WTC11 (cell line): ENCODE measurements around the gene TMEFF1. TPM values are rescaled to one million over a fixed set of nuclear protein-coding genes. Genes with fewer than 3 reads are reported as not detected.

Source experiments
- ATAC-seq: fragments of 200-7000 bp; cut with Tn5 transposase; 2 replicates; pipeline ENCODE4 v1.10.0; 2021; ENCODE audit warnings: mild to moderate bottlenecking, moderate library complexity
- CTCF ChIA-PET: fragments of 300-600 bp; sonication (Branson Sonifier 250); formaldehyde crosslinking; loops from one replicate; lab custom pipeline; 2021; ENCODE audit warnings: antibody characterized with exemption; lab: Charles Lee
- POLR2A ChIA-PET: fragments of 350-600 bp; sonication (Branson Sonifier 250); formaldehyde crosslinking; loops from one replicate; lab custom pipeline; 2021; ENCODE audit warnings: antibody characterized with exemption; lab: Charles Lee
- DNase-seq: peaks from one replicate; pipeline ENCODE4 v3.0.0; 2021; ENCODE audit warnings: low spot score
- H3K27ac Mint-ChIP-seq: 2 replicates; pipeline ENCODE4 v1.8.0; 2021; ENCODE audit warnings: mixed read lengths
- H3K27me3 Mint-ChIP-seq: 2 replicates; pipeline ENCODE4 v1.8.0; 2021; ENCODE audit warnings: low read depth, mild to moderate bottlenecking, moderate library complexity, mixed read lengths
- H3K36me3 Mint-ChIP-seq: 2 replicates; pipeline ENCODE4 v1.8.0; 2021; ENCODE audit warnings: mixed read lengths
- H3K4me1 Mint-ChIP-seq: 2 replicates; pipeline ENCODE4 v1.8.0; 2022; ENCODE audit warnings: mixed read lengths
- H3K4me3 Mint-ChIP-seq: 2 replicates; pipeline ENCODE4 v1.8.0; 2021; ENCODE audit warnings: mild to moderate bottlenecking, moderate library complexity, mixed read lengths
- H3K9me3 Mint-ChIP-seq: 2 replicates; pipeline ENCODE4 v1.8.0; 2021; ENCODE audit warnings: mixed read lengths
- ATF1 ChIP-seq: sonication (generic); formaldehyde crosslinking; IDR thresholded peaks from 2 replicates; pipeline ENCODE4 v1.8.1; 2023; ENCODE audit warnings: mild to moderate bottlenecking, moderate library complexity, missing genetic modification reagents
- FOXK1 ChIP-seq: sonication (generic); formaldehyde crosslinking; IDR thresholded peaks from 2 replicates; pipeline ENCODE4 v1.8.0; 2022; ENCODE audit warnings: mild to moderate bottlenecking, moderate library complexity, missing genetic modification reagents
- MAX ChIP-seq: sonication (generic); formaldehyde crosslinking; IDR thresholded peaks from 2 replicates; pipeline ENCODE4 v1.8.0; 2022; ENCODE audit warnings: mild to moderate bottlenecking, missing genetic modification reagents
- MLX ChIP-seq: sonication (generic); formaldehyde crosslinking; IDR thresholded peaks from 2 replicates; pipeline ENCODE4 v1.8.1; 2023; ENCODE audit warnings: mild to moderate bottlenecking, missing genetic modification reagents, moderate library complexity
- TEAD1 ChIP-seq: sonication (generic); formaldehyde crosslinking; IDR thresholded peaks from 2 replicates; pipeline ENCODE4 v1.8.0; 2022; ENCODE audit warnings: mild to moderate bottlenecking, missing genetic modification reagents
- USF1 ChIP-seq: sonication (generic); formaldehyde crosslinking; IDR thresholded peaks from 2 replicates; pipeline ENCODE4 v1.8.0; 2022; ENCODE audit warnings: mild to moderate bottlenecking, missing genetic modification reagents
- USF2 ChIP-seq: sonication (generic); formaldehyde crosslinking; IDR thresholded peaks from 2 replicates; pipeline ENCODE4 v1.8.1; 2023; ENCODE audit warnings: mild to moderate bottlenecking, missing genetic modification reagents, moderate library complexity
- ZNF121 ChIP-seq: sonication (generic); formaldehyde crosslinking; IDR thresholded peaks from 2 replicates; pipeline ENCODE4 v1.8.0; 2023; ENCODE audit warnings: missing genetic modification reagents
- ZNF138 ChIP-seq: sonication (generic); formaldehyde crosslinking; conservative IDR thresholded peaks from 2 replicates; pipeline ENCODE4 v1.8.1; 2022; ENCODE audit warnings: mild to moderate bottlenecking, moderate library complexity, missing genetic modification reagents
- ZNF219 ChIP-seq: sonication (generic); formaldehyde crosslinking; IDR thresholded peaks from 2 replicates; pipeline ENCODE4 v1.8.0; 2023; ENCODE audit warnings: missing genetic modification reagents, mild to moderate bottlenecking, borderline replicate concordance
- ZNF317 ChIP-seq: sonication (generic); formaldehyde crosslinking; IDR thresholded peaks from 2 replicates; pipeline ENCODE4 v1.8.1; 2023; ENCODE audit warnings: low read depth, mild to moderate bottlenecking, moderate library complexity, missing genetic modification reagents, borderline replicate concordance
- total RNA-seq: library from RNA; stranded (reverse); gene quantifications from 3 replicates; pipeline ENCODE4 v1.2.3, GENCODE V29; 2021
- TF ChIP-seq, protein P1 (sequence below): fragments of 250-450 bp; sonication (Bioruptor Pico); IDR thresholded peaks from 2 replicates; pipeline ENCODE4 v1.8.0; 2021; ENCODE audit warnings: mild to moderate bottlenecking
- TF ChIP-seq, protein P2 (sequence below): sonication (generic); formaldehyde crosslinking; IDR thresholded peaks from 2 replicates; pipeline ENCODE4 v1.8.1; 2023; ENCODE audit warnings: mild to moderate bottlenecking, moderate library complexity, missing genetic modification reagents
- TF ChIP-seq, protein P3 (sequence below): sonication (generic); formaldehyde crosslinking; IDR thresholded peaks from 2 replicates; pipeline ENCODE4 v1.8.0; 2023; ENCODE audit warnings: mild to moderate bottlenecking, missing genetic modification reagents
- TF ChIP-seq, protein P4 (sequence below): fragments of 200-600 bp; IDR thresholded peaks from 2 replicates; pipeline ENCODE4 v1.8.0; 2022; ENCODE audit warnings: antibody characterized with exemption
- TF ChIP-seq, protein P5 (sequence below): sonication (generic); formaldehyde crosslinking; IDR thresholded peaks from 2 replicates; pipeline ENCODE4 v1.8.0; 2022; ENCODE audit warnings: mild to moderate bottlenecking, missing genetic modification reagents

Gene TMEFF1
- total RNA-seq, 1 experiment from 2014 or later = 62.7 TPM

DNA sequence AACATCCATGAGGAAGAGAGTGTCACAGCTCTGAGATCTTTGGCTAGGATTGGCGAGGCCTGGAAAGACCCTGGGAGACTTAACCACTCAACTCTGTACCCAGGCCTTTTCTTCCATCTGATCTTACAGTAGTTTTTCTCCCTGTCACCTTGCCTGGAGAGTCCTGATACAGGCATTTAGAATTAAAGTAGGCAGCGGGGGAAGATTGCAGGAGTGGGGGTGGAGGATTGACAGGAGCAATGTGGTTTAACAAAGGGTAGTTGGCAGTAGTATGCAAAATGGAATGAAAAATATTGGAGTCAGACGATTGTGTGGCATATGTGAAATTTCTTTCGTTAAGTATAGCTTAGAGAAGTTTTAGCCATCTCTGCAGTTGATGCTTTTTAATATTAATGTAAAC is 16.9 kb downstream of the TMEFF1 start:
- DNase-seq (no peak), ATAC-seq (no peak)
- POLR2A ChIA-PET = interaction anchor here (0.9 kb wide), 1 partner anchor 17 kb away, joined by 3 read pairs; the partner anchor contains the start of gene TMEFF1
- H3K4me3 Mint-ChIP-seq = no peak overlapping the region
- 0 out of 2 replicates have a peak, but pooled peaks cover 3% of the 10 kb centered on the region for H3K36me3 Mint-ChIP-seq
- H3K27me3 Mint-ChIP-seq = no peaks in the 10 kb centered on the region
- peaks cover 44% of the 10 kb centered on the region for H3K4me1 Mint-ChIP-seq
- TF ChIP-seq, protein P1, sequence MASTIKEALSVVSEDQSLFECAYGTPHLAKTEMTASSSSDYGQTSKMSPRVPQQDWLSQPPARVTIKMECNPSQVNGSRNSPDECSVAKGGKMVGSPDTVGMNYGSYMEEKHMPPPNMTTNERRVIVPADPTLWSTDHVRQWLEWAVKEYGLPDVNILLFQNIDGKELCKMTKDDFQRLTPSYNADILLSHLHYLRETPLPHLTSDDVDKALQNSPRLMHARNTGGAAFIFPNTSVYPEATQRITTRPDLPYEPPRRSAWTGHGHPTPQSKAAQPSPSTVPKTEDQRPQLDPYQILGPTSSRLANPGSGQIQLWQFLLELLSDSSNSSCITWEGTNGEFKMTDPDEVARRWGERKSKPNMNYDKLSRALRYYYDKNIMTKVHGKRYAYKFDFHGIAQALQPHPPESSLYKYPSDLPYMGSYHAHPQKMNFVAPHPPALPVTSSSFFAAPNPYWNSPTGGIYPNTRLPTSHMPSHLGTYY (CRISPR knock-in tag) = no peak
- TF ChIP-seq, protein P2, sequence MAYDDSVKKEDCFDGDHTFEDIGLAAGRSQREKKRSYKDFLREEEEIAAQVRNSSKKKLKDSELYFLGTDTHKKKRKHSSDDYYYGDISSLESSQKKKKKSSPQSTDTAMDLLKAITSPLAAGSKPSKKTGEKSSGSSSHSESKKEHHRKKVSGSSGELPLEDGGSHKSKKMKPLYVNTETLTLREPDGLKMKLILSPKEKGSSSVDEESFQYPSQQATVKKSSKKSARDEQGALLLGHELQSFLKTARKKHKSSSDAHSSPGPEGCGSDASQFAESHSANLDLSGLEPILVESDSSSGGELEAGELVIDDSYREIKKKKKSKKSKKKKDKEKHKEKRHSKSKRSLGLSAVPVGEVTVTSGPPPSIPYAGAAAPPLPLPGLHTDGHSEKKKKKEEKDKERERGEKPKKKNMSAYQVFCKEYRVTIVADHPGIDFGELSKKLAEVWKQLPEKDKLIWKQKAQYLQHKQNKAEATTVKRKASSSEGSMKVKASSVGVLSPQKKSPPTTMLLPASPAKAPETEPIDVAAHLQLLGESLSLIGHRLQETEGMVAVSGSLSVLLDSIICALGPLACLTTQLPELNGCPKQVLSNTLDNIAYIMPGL = no peak
- TF ChIP-seq, all 79 proteins: peak for 0
- CTCF ChIA-PET = no interaction called here
- Mint-ChIP-seq H3K27ac (no peak overlapping the region; the same call in 1 of the 2 replicates), H3K9me3 (no peaks in the 10 kb centered on the region)

DNA sequence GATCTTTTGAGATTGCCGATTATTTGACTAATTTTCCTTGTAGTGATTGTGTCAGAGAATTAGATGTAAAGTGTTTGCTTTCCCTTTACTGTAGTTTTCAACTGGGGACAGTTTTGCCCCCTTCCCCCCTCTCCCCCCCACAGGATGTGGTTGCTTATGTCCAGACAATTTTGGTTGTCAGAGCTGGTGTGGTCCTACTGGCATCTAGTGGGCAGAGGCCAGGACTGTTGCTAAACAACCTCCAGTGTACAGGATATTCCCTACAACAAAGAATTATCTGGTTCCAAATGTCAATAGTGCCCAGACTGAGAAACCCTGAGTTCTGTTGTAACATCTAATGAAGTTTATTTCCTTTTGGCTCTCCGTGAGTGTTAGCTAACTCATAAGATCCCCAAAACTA is 20.0 kb downstream of the TMEFF1 start:
- H3K9me3 Mint-ChIP-seq = no peaks in the 10 kb centered on the region
- no peaks in the 10 kb centered on the region for H3K27me3 Mint-ChIP-seq
- POLR2A ChIA-PET = no interaction called here
- peak overlapping the region; percentile 48 for H3K27ac Mint-ChIP-seq
- H3K36me3 Mint-ChIP-seq = no peaks in the 10 kb centered on the region
- H3K4me3 Mint-ChIP-seq = no peak overlapping the region
- CTCF ChIA-PET = interaction anchor here (1.1 to 1.5 kb wide), 2 partner anchors 13 to 56 kb away, joined by 3 to 4 read pairs; no protein-coding TSS in a partner anchor
- TF ChIP-seq TEAD1 (CRISPR knock-in tag) = no peak
- no peak for TF ChIP-seq ZNF219 (CRISPR knock-in tag)
- no peak for TF ChIP-seq ATF1
- no peak for TF ChIP-seq USF1 (CRISPR knock-in tag)
- TF ChIP-seq MAX (CRISPR knock-in tag) = no peak
- TF ChIP-seq, protein P3, sequence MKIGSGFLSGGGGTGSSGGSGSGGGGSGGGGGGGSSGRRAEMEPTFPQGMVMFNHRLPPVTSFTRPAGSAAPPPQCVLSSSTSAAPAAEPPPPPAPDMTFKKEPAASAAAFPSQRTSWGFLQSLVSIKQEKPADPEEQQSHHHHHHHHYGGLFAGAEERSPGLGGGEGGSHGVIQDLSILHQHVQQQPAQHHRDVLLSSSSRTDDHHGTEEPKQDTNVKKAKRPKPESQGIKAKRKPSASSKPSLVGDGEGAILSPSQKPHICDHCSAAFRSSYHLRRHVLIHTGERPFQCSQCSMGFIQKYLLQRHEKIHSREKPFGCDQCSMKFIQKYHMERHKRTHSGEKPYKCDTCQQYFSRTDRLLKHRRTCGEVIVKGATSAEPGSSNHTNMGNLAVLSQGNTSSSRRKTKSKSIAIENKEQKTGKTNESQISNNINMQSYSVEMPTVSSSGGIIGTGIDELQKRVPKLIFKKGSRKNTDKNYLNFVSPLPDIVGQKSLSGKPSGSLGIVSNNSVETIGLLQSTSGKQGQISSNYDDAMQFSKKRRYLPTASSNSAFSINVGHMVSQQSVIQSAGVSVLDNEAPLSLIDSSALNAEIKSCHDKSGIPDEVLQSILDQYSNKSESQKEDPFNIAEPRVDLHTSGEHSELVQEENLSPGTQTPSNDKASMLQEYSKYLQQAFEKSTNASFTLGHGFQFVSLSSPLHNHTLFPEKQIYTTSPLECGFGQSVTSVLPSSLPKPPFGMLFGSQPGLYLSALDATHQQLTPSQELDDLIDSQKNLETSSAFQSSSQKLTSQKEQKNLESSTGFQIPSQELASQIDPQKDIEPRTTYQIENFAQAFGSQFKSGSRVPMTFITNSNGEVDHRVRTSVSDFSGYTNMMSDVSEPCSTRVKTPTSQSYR = no peak
- no peak for TF ChIP-seq ZNF121
- TF ChIP-seq, protein P1 (CRISPR knock-in tag) = no peak
- TF ChIP-seq MLX (CRISPR knock-in tag) = no peak
- TF ChIP-seq ZNF138 = no peak
- TF ChIP-seq, protein P4, sequence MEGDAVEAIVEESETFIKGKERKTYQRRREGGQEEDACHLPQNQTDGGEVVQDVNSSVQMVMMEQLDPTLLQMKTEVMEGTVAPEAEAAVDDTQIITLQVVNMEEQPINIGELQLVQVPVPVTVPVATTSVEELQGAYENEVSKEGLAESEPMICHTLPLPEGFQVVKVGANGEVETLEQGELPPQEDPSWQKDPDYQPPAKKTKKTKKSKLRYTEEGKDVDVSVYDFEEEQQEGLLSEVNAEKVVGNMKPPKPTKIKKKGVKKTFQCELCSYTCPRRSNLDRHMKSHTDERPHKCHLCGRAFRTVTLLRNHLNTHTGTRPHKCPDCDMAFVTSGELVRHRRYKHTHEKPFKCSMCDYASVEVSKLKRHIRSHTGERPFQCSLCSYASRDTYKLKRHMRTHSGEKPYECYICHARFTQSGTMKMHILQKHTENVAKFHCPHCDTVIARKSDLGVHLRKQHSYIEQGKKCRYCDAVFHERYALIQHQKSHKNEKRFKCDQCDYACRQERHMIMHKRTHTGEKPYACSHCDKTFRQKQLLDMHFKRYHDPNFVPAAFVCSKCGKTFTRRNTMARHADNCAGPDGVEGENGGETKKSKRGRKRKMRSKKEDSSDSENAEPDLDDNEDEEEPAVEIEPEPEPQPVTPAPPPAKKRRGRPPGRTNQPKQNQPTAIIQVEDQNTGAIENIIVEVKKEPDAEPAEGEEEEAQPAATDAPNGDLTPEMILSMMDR = no peak
- TF ChIP-seq, protein P5, sequence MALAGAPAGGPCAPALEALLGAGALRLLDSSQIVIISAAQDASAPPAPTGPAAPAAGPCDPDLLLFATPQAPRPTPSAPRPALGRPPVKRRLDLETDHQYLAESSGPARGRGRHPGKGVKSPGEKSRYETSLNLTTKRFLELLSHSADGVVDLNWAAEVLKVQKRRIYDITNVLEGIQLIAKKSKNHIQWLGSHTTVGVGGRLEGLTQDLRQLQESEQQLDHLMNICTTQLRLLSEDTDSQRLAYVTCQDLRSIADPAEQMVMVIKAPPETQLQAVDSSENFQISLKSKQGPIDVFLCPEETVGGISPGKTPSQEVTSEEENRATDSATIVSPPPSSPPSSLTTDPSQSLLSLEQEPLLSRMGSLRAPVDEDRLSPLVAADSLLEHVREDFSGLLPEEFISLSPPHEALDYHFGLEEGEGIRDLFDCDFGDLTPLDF (CRISPR knock-in tag) = no peak
- no peak for TF ChIP-seq FOXK1 (CRISPR knock-in tag)
- TF ChIP-seq ZNF317 (CRISPR knock-in tag) = no peak
- no peak for TF ChIP-seq USF2 (CRISPR knock-in tag)
- ATAC-seq (no peak; the same call in 1 of the 2 replicates), DNase-seq (no peak)
- peaks cover 62% of the 10 kb centered on the region for H3K4me1 Mint-ChIP-seq
